Activated CD4-positive, alpha-beta T cell treated with anti-CD3 and anti-CD28 coated beads, Interleukin-2, amount 10 ng/mL, durations not matched to agents 24 days and 14 days (primary cell): ENCODE data around the gene RASA1. TPM values are rescaled to one million over a fixed set of nuclear protein-coding genes. Genes with fewer than 3 reads are reported as not detected.
A peak's percentile ranks its signal among the peaks of the same experiment; 100 is the strongest.

Experiments
- DNase-seq: peaks from one replicate; pipeline ENCODE4 v3.0.0; 2022
- H3K27ac Mint-ChIP-seq: one replicate; pipeline ENCODE4 v1.8.0; 2022; ENCODE audit warnings: mild to moderate bottlenecking, mixed read lengths
- H3K27me3 Mint-ChIP-seq: one replicate; pipeline ENCODE4 v1.8.0; 2022; ENCODE audit warnings: mixed read lengths
- H3K36me3 Mint-ChIP-seq: one replicate; pipeline ENCODE4 v1.8.0; 2022; ENCODE audit warnings: low read depth, mild to moderate bottlenecking, mixed read lengths
- H3K4me1 Mint-ChIP-seq: one replicate; pipeline ENCODE4 v1.8.0; 2021; ENCODE audit warnings: mixed read lengths
- H3K4me3 Mint-ChIP-seq: one replicate; pipeline ENCODE4 v1.8.0; 2022; ENCODE audit warnings: mild to moderate bottlenecking, moderate library complexity, mixed read lengths
- H3K9me3 Mint-ChIP-seq: one replicate; pipeline ENCODE4 v1.8.0; 2021; ENCODE audit warnings: mixed read lengths
- intact Hi-C: fragments of 100-400 bp; cut with micrococcal nuclease; formaldehyde crosslinking; loops from one replicate; pipeline ENCODE4 v1.15.1; 2023
- total RNA-seq: library from RNA; stranded (reverse); gene quantifications from 2 replicates; pipeline ENCODE4 v1.2.3, GENCODE V29; 2022

RASA1 gene
- total RNA-seq, 1 donor from 2014 or later = 21.2 TPM

DNA sequence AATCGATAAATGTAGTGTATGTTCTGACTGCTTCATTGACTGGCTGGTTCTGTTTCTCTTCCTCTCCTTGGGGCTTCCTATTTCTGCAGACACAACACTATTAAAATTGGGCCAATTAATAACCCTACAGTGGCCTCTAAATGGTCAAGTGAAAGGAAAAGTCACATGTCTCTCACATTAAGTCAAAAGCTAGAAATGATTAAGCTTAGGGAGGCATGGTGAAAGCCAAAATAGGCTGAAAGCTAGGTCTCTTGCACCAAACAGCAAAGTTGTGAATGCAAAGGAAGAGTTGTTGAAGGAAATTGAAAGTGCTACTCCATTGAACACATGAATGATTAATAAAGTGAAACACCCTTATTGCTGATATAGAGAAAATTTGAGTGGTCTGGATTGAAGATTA lies 86.8 kb downstream of the RASA1 start:
- no peaks in the 10 kb centered on the region for H3K27me3 Mint-ChIP-seq
- H3K9me3 Mint-ChIP-seq = no peaks in the 10 kb centered on the region
- DNase-seq = no peak
- peaks cover 14% of the 10 kb centered on the region for H3K4me1 Mint-ChIP-seq
- no peak overlapping the region for H3K27ac Mint-ChIP-seq
- no peak overlapping the region for H3K4me3 Mint-ChIP-seq
- peaks cover 44% of the 10 kb centered on the region for H3K36me3 Mint-ChIP-seq
- intact Hi-C loops = no loop called here

DNA sequence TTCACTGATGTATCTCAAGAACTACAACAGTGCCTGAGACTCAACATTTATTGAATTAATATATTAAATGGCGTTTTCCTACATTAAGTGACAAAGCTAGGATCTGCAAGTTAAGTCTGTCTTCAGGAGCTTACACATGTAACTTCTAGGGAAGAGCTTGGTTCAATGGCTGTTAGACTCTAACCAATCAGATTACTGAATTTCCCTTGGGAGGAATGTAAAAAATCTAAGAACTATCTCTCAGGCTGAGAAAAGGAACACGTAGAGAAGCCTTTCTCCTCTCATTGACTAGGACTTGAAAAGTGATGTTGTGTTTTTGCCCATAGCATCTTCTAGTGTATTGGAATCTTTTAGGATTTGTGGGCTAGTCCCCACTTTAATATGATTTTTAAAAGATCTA lies 91.4 kb downstream of the RASA1 start:
- intact Hi-C loops = no loop called here
- peaks cover 38% of the 10 kb centered on the region for H3K36me3 Mint-ChIP-seq
- H3K27me3 Mint-ChIP-seq = no peaks in the 10 kb centered on the region
- H3K4me1 Mint-ChIP-seq = peaks cover 6% of the 10 kb centered on the region
- H3K4me3 Mint-ChIP-seq = no peak overlapping the region
- no peak overlapping the region for H3K27ac Mint-ChIP-seq
- no peaks in the 10 kb centered on the region for H3K9me3 Mint-ChIP-seq
- no peak for DNase-seq

DNA sequence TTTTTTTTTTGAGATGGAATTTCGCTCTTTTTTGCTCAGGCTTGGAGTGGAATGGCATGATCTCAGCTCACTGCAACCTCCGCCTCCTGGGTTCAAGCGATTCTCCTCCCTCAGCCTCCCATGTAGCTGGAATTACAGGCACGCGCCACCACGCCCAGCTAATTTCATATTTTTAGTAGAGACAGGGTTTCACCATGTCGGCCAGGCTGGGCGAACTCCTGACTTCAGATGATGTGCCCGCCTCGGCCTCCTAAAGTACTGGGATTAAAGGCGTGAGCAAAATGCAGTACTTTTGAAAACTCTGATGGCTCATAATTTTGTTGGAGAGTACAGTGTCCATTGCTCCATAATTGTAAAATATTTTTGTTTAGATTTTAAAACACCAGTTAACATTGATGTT lies 92.4 kb downstream of the RASA1 start:
- intact Hi-C loops = no loop called here
- DNase-seq = no peak
- H3K27me3 Mint-ChIP-seq = no peaks in the 10 kb centered on the region
- H3K9me3 Mint-ChIP-seq = no peaks in the 10 kb centered on the region
- H3K4me1 Mint-ChIP-seq = peaks cover 2% of the 10 kb centered on the region
- no peak overlapping the region for H3K27ac Mint-ChIP-seq
- no peak overlapping the region for H3K4me3 Mint-ChIP-seq
- H3K36me3 Mint-ChIP-seq = peaks cover 37% of the 10 kb centered on the region

DNA sequence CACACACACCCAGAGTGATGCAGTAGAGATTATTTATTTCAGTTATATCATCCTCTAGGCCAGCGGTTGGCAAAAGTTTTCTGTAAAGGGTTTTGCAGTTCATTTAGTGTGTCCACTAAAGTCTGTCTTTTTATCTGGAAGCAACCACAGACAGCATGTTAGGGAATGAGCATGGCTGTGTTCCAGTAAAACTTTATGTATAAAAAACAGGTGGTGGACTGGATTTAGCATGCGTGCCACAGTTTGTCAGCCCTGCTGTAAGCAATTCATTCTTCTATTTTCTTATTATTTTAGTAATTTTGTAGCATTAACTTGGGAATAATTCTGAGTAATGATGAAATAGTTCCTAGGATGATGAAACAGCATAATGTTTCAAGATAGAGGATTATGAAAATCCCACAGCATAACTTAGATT lies 93.4 kb downstream of the RASA1 start:
- H3K27ac Mint-ChIP-seq = no peak overlapping the region
- no peaks in the 10 kb centered on the region for H3K27me3 Mint-ChIP-seq
- intact Hi-C loops = no loop called here
- H3K4me3 Mint-ChIP-seq = no peak overlapping the region
- H3K36me3 Mint-ChIP-seq = peaks cover 31% of the 10 kb centered on the region
- peaks cover 2% of the 10 kb centered on the region for H3K4me1 Mint-ChIP-seq
- no peak for DNase-seq
- H3K9me3 Mint-ChIP-seq = no peaks in the 10 kb centered on the region

DNA sequence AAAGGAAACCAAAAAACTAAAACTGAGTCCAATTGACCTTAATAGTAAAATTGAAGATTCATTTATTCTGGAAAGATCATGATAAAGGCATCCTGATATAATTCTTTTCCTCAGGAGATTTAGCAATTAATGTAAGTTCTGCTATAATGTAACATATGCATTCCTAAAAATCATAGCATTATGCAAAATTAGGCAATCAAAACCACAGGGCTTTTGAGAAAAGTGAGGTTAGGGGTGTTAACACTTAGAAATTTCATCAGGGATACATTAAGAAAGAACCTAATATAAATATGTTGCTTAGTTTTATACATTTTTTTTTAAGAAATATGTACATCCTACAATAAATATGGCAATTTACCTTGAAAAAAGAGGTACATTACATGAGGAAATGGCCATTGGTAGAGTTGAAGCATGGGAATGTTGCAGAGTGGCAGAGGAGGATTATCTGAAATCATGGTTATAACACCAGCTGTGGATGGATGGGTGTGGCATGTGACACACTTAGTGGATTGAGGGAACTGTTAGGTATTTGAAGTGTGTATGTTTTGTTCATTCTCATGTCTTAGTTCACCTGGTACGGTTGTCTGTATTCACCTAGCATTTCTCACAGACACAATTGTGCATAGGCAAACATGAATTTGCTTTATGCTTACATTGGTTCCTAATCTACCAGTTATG lies 94.0 kb downstream of the RASA1 start:
- Mint-ChIP-seq H3K9me3 (no peaks in the 10 kb centered on the region), H3K27ac (no peak overlapping the region), H3K4me3 (no peak overlapping the region), H3K4me1 (peaks cover 2% of the 10 kb centered on the region), H3K36me3 (peaks cover 31% of the 10 kb centered on the region), H3K27me3 (no peaks in the 10 kb centered on the region)
- intact Hi-C loops = no loop called here
- no peak for DNase-seq

DNA sequence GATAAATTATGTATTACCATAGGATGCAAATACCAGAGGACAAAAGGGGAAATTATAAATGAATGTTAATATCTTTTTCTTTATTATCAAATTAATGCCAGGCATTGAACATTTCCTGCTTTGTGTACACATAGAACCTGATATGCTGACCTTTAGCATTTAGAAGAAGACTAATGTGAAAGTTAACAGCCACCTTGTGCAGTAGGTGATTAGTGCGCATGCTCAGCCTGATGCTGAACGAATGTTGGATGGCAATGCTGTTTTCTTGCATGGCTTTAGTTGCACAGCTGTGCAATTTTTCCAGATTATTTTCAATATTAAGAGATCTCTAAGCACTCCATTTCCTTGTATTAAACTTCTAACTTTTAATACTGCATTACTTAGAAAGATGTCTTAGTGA lies 99.6 kb downstream of the RASA1 start:
- H3K9me3 Mint-ChIP-seq = no peaks in the 10 kb centered on the region
- no peak for DNase-seq
- peaks cover 2% of the 10 kb centered on the region for H3K4me1 Mint-ChIP-seq
- peaks cover 30% of the 10 kb centered on the region for H3K36me3 Mint-ChIP-seq
- no peak overlapping the region for H3K4me3 Mint-ChIP-seq
- intact Hi-C loops = no loop called here
- H3K27me3 Mint-ChIP-seq = no peaks in the 10 kb centered on the region
- H3K27ac Mint-ChIP-seq = no peak overlapping the region

DNA sequence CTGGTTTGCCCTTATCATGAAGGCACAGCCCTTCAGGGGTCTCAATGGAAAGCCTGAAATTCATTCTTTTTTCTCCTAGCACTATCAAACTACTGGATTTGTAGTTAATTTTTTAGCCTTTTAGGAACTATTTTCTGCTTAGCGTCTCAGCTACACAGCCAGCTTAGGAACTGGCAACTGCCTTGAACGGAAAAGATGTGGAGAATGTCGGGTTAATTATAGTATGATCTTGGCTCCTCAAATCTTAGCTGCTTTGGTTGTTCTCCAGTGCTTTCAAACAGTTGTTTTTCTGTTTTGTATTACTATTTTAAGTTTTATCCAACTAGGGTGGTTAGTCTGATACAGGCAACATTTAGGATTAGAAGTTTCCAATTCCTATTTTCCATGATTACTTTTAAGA lies 100.9 kb downstream of the RASA1 start:
- intact Hi-C loops = no loop called here
- Mint-ChIP-seq H3K4me3 (no peak overlapping the region), H3K9me3 (no peaks in the 10 kb centered on the region), H3K27ac (no peak overlapping the region), H3K27me3 (no peaks in the 10 kb centered on the region), H3K4me1 (peaks cover 2% of the 10 kb centered on the region), H3K36me3 (peaks cover 32% of the 10 kb centered on the region)
- no peak for DNase-seq

DNA sequence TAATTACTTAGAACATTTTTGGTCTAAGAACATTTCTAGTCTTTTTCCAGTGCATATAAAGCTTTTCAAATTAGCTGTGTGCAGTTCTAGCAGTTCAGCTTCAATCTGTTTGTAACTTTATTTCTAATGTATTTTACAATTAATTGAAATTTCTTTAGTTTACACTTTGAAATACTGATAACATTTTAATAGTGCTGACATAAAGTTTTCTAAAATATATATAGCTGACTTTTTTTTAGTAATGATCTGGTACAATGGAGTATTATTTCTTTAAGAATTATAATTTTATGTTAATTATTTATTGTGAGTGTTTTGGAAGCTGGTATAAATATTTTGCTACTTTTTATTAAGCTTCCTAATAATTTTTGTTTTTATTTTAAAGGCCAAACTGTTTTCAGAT lies 101.7 kb downstream of the RASA1 start:
- peaks cover 34% of the 10 kb centered on the region for H3K36me3 Mint-ChIP-seq
- H3K27ac Mint-ChIP-seq = no peak overlapping the region
- H3K9me3 Mint-ChIP-seq = no peaks in the 10 kb centered on the region
- DNase-seq = no peak
- peaks cover 2% of the 10 kb centered on the region for H3K4me1 Mint-ChIP-seq
- no peaks in the 10 kb centered on the region for H3K27me3 Mint-ChIP-seq
- no peak overlapping the region for H3K4me3 Mint-ChIP-seq
- intact Hi-C loops = no loop called here

DNA sequence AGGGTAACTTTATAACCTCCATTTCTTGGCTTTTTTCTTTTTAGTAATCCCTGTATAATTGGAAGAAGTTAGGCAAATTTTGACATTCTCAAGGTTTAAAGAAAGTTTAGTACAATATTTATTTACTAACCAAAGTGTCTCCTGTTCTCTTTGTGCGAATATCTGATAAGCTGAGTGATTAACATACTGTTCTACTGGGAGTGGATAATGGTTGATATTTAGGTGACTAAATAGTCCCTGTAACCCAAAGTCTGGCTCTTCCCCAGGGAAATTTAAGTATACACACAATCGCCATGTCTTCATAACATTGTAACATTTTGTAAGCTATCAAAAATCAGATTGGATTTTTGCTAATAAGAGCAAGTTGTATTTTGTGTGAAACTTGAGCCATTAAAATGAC lies 105.0 kb downstream of the RASA1 start:
- no peaks in the 10 kb centered on the region for H3K27me3 Mint-ChIP-seq
- peaks cover 36% of the 10 kb centered on the region for H3K36me3 Mint-ChIP-seq
- H3K4me3 Mint-ChIP-seq = no peak overlapping the region
- H3K9me3 Mint-ChIP-seq = no peaks in the 10 kb centered on the region
- intact Hi-C loops = no loop called here
- DNase-seq = no peak
- H3K4me1 Mint-ChIP-seq = no peaks in the 10 kb centered on the region
- no peak overlapping the region for H3K27ac Mint-ChIP-seq

DNA sequence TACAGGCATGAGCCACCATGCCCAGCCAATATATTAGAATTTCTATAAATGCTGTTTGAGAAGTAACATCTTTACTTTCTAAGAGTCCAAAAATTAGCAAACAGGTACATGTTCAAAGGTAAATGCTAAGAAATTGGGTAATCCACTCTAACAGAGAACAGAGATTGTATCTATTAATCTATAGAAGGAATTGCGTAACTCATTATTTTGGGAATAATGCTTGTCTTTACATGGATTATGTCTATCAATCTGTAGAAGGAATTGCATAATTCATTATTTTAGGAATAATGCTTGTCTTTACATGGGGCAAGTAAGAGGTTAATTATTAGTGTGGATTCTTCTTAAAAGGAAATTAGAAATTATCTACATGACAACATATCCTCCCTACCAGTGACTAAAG lies 114.5 kb downstream of the RASA1 start:
- Mint-ChIP-seq H3K9me3 (no peaks in the 10 kb centered on the region), H3K27me3 (no peaks in the 10 kb centered on the region), H3K4me1 (no peaks in the 10 kb centered on the region), H3K27ac (no peak overlapping the region), H3K36me3 (peaks cover 32% of the 10 kb centered on the region), H3K4me3 (no peak overlapping the region)
- intact Hi-C loops = no loop called here
- DNase-seq = no peak

DNA sequence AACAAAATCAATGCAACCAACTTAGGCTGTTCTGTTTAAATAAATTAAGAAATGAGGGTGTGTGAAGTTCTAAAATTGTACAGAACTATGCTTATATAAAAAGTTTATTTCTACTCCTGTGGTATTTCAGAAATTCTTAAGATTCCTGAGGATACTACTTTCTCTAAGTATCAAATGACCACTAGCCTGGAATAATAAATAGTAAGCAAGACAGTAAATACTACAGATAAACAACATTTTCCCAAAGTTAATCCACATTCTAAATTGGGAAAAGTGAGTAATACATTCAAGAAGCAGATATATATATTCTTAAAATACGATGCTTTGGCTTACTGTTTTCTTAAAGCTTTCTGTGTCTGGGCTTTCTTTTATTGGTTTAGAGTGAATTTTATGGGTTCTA lies 115.5 kb downstream of the RASA1 start:
- H3K36me3 Mint-ChIP-seq = peaks cover 41% of the 10 kb centered on the region
- no peak overlapping the region for H3K27ac Mint-ChIP-seq
- no peak overlapping the region for H3K4me3 Mint-ChIP-seq
- intact Hi-C loops = no loop called here
- no peak for DNase-seq
- H3K9me3 Mint-ChIP-seq = no peaks in the 10 kb centered on the region
- H3K27me3 Mint-ChIP-seq = no peaks in the 10 kb centered on the region
- H3K4me1 Mint-ChIP-seq = no peaks in the 10 kb centered on the region

DNA sequence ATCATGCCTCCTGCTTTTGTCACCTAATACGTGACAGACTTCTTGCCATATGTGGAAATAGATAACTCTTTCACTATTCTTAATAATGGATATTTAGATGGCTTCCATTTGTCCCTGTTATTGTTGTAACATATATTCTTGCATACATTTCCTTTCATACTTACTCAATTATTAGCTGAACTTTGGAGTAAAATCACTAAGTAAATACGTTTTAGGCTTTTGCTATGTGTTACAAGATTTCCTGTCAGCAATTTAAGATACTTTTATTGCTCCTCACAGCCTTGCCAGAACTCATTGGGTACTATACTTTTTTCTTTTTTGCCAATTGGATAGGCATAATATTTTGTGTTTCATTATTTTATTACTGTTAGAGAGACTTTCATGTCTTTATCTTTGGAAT lies 118.1 kb downstream of the RASA1 start:
- no peak overlapping the region for H3K27ac Mint-ChIP-seq
- no peak overlapping the region for H3K4me3 Mint-ChIP-seq
- peaks cover 52% of the 10 kb centered on the region for H3K36me3 Mint-ChIP-seq
- intact Hi-C loops = no loop called here
- H3K27me3 Mint-ChIP-seq = no peaks in the 10 kb centered on the region
- no peaks in the 10 kb centered on the region for H3K9me3 Mint-ChIP-seq
- H3K4me1 Mint-ChIP-seq = peaks cover 10% of the 10 kb centered on the region
- DNase-seq = no peak

DNA sequence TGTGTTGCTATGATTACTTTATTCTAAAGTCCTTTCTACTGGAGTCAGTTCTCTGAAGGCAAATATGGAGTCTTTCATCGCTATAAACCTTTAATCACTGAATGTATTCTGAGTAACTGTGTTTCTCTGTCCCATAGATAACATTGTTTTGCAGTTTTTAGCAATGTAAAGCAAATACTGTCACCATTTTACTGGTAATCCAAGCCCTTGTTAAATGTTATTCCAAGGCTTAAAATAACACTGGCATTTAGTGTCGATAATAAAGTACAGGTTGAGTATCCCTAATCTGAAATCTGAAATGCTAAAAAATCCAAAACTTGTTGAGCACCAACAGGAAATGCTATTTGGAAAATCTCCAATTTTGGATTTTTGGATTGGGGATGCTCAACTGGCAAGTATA lies 120.4 kb downstream of the RASA1 start:
- H3K36me3 Mint-ChIP-seq = peaks cover 62% of the 10 kb centered on the region
- no peaks in the 10 kb centered on the region for H3K27me3 Mint-ChIP-seq
- no peak overlapping the region for H3K4me3 Mint-ChIP-seq
- H3K4me1 Mint-ChIP-seq = peaks cover 10% of the 10 kb centered on the region
- no peak overlapping the region for H3K27ac Mint-ChIP-seq
- intact Hi-C loops = no loop called here
- no peaks in the 10 kb centered on the region for H3K9me3 Mint-ChIP-seq
- no peak for DNase-seq

DNA sequence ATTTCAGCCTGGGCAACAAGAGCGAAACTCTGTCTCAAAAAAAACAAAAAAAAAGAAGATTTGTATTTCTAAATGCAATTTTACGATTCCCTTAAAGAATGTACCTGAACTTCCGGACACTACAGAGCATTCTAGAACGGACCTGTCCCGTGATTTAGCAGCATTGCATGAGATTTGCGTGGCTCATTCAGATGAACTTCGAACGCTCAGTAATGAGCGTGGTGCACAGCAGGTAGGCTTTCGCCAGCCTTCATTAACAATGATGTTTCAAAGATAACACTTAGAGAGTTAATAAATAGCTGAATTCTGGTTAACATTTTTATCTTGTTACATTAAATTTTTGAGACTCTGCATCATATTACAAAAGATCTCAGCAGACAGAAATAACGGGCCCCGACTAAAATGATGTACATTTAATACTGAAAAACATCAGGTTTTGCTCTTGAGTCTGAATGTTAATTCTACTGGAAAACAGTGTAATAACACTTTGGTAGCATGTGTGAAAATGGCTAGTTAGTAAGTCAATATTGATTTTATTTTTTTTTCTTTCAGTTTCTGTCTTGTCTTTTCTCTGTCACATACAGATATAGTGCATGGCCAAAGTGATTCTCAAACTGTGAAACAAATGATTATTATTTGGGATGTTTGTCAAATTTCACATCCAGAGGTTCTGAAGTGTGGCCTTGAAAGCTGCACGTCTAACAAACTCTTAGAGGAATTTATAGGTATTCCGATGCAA lies 121.8 kb downstream of the RASA1 start:
- H3K9me3 Mint-ChIP-seq = no peaks in the 10 kb centered on the region
- peaks cover 63% of the 10 kb centered on the region for H3K36me3 Mint-ChIP-seq
- intact Hi-C loops = no loop called here
- H3K4me1 Mint-ChIP-seq = peaks cover 10% of the 10 kb centered on the region
- no peak for DNase-seq
- H3K4me3 Mint-ChIP-seq = no peak overlapping the region
- H3K27me3 Mint-ChIP-seq = no peaks in the 10 kb centered on the region
- peak overlapping the region; percentile 25 for H3K27ac Mint-ChIP-seq

DNA sequence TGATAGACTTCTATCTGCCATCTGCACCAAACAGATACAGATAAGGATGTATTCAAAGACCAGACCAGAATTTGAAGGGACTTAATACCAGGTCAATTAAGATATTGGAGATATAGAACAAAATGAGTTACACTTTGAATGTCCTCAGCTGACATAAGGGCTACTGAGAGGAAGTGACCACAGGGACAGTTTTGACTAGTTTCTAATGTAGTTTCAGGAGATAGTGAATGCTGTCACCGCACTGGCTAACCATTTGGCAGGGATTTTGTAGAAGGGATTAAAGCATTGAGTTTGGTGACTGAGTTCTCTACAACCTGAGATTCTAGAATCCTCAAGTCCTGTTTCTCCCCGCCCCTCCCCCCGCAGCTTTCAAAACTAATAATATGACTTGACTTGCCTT lies 122.4 kb downstream of the RASA1 start:
- H3K4me1 Mint-ChIP-seq = peaks cover 10% of the 10 kb centered on the region
- H3K9me3 Mint-ChIP-seq = no peaks in the 10 kb centered on the region
- H3K4me3 Mint-ChIP-seq = no peak overlapping the region
- intact Hi-C loops = no loop called here
- no peaks in the 10 kb centered on the region for H3K27me3 Mint-ChIP-seq
- no peak for DNase-seq
- peaks cover 69% of the 10 kb centered on the region for H3K36me3 Mint-ChIP-seq
- no peak overlapping the region for H3K27ac Mint-ChIP-seq
